GM12872 (cell line): ENCODE data around the gene PGLYRP1.

Experiments
- CTCF ChIP-seq: IDR thresholded peaks from 3 replicates; pipeline ENCODE4 v1.5.1; 2011; ENCODE audit warnings: low read depth, mild to moderate bottlenecking, low read length, moderate library complexity; ENCODE audit not compliant: insufficient read depth

Gene PGLYRP1

GRCh38 chr19:45972081-45972946 lies 50.5 kb downstream of the PGLYRP1 start:
- TF ChIP-seq CTCF = no peak

- no peak for TF ChIP-seq CTCF
Measured at GRCh38 chr19:45971260-45971902, 51.5 kb downstream of the PGLYRP1 start.

GRCh38 chr19:45969676-45970075 lies 53.2 kb downstream of the PGLYRP1 start:
- TF ChIP-seq CTCF = no peak
